ENCODE data around the gene ITGA1.

ITGA1 gene

DNA sequence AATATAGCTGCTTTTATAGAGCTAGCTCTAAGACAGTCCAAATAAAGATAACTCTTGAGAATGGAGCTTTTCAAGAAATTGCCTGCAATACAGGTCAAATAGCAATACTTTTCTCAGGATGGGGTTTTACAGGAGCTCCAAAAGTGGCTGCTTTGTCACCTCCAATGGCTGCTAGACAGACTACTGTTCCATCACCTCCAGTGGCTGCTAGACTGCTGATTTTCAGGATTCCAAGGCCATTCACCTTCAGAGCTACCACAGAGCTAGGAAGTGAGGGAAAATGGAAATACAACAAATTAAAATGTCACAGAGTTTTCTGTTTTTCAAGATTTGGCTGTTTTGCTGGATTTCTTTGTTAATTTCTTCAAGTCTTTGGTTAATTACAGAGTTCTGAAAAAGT, 8.5 kb upstream of the ITGA1 start:
- Mint-ChIP-seq H3K4me3 (no peak overlapping the region), H3K9me3 (peaks cover 0 to 1% of the 10 kb centered on the region in 2 donors), H3K36me3 (no peaks in the 10 kb centered on the region), H3K27me3 (peaks cover 18 to 35% of the 10 kb centered on the region in 2 donors), H3K4me1 (peaks cover 6 to 10% of the 10 kb centered on the region in 2 donors), H3K27ac (no peak overlapping the region)
- no peak for ATAC-seq (replicated peaks)
- no peak for DNase-seq

DNA sequence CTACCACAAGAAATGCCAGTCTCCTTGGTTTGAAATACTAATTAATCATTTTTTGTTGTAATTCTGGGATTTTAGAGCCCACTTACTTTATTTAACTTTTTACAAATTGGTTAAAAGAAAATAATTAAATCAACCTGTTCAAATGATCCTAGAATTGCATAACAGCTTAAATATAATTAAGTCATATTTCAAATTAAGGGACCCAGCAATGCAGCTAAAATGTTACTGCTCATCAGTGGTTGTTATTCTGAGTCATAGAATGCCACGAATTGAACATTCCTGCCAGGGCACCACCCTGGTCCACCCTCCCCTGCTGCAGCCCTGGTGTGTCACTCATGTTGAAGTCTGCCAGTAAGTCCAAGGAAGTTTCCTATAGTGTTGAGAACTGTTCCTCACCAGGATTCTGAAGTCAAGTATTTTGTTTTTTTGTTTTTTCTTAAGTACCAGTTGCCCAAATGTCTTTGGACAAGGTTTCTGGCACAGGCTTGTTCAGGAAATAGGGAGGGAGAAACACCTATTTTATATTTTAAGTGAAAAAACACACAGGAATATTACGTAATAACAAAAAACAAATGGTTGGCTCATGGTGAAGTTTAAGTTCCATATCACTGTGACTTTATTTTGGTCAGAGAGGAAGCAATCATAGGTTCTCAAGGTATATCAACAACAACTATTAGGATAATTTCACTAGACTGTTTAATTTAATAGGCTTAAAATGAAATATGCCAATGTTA, 4.3 kb upstream of the ITGA1 start:
- Mint-ChIP-seq H3K27ac (no peak overlapping the region), H3K27me3 (peaks cover 19 to 45% of the 10 kb centered on the region in 2 donors)

DNA sequence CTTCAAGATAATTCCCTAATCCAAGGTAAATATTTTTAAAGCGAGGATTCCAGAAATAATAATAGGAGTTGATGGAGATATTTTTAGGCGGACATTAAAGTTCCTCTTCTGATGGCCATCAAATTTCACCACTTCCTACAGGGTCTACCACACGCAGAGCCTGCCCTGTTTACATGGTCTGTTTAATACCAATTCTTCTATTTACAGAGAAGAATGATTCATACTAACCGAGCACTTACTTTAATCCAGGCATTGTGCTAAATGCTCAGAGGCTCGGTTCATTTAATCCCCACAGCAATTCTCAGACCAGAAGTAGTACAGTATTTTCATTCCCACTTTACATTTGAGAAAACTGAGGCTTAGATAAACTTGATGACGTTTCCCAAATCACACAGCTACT, 3.0 kb upstream of the ITGA1 start:
- Mint-ChIP-seq H3K36me3 (no peaks in the 10 kb centered on the region), H3K9me3 (no peaks in the 10 kb centered on the region), H3K4me3 (no peak overlapping the region), H3K27ac (no peak overlapping the region), H3K27me3 (peaks cover 25 to 54% of the 10 kb centered on the region in 2 donors), H3K4me1 (peaks cover 8 to 20% of the 10 kb centered on the region in 2 donors)
- ATAC-seq (replicated peaks) (no peak), DNase-seq (no peak)

More for the DNA sequence above, 4.3 kb upstream of the ITGA1 start:
- Mint-ChIP-seq H3K36me3 (no peaks in the 10 kb centered on the region), H3K4me1 (peaks cover 8 to 20% of the 10 kb centered on the region in 2 donors), H3K4me3 (no peak overlapping the region), H3K9me3 (no peaks in the 10 kb centered on the region)
- no peak for DNase-seq
- no peak for ATAC-seq (replicated peaks)

DNA sequence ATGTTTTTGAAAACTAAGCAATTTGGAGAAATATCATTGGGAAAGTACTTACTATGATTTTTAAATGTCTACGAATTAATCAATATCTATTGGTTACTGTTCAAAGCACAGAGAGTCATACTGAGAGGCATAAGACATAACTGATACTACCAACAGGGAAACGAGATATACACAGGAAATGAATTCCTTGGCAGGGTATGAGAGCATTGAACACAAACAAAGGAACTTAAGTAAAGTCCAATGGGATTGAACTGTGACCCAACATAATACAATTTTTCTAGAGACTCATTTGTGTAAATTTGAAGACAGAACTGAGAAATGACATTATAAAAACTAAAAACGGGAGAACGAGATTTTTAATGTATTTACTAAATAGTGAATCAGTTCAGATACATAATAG, 1.3 kb upstream of the ITGA1 start:
- Mint-ChIP-seq H3K27me3 (peaks cover 40 to 64% of the 10 kb centered on the region in 2 donors), H3K9me3 (no peaks in the 10 kb centered on the region), H3K4me1 (peaks cover 8 to 20% of the 10 kb centered on the region in 2 donors), H3K36me3 (no peaks in the 10 kb centered on the region), H3K27ac (no peak overlapping the region), H3K4me3 (no peak overlapping the region)
- DNase-seq (no peak), ATAC-seq (replicated peaks) (no peak)

DNA sequence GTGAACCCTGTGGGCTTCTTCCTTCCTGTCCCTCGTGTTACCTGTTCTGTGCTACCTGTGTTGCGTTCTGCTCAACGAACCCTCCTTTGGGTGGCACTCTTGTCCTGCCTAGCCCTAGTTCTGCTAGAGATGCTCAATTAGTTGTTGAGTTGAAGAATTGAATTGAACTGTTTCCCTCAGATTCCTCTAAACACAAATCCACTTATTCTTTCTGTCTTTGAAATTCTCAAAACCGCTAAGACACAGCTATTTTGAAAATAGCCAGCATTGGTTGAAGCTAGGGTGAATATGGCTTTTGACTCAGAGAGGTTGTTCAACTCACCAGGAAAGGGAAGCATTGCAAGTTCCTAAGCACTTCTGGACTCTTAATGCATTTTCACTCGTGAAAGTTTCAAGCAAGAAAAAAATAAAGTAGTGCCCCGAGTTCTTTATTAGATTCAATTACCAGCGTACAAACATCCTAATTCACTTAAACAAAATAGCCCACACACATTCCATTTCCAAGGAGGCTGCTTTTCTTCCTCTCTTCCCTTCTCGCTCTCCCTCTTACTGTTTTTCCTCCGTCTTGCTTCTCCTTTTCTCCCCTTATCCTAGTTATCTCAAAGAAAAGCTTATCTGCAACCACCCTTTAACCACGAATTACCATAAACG, 642 bp upstream of the ITGA1 start:
- no peaks in the 10 kb centered on the region for H3K36me3 Mint-ChIP-seq
- ATAC-seq (replicated peaks) (peak; percentile 33 to 35), DNase-seq (no peak)
- H3K9me3 Mint-ChIP-seq = no peaks in the 10 kb centered on the region
- peak overlapping the region; percentile 89 to 90 for H3K4me3 Mint-ChIP-seq
- H3K27ac Mint-ChIP-seq = peak overlapping the region; percentile 57
- H3K27me3 Mint-ChIP-seq = peaks cover 35 to 58% of the 10 kb centered on the region in 2 donors
- H3K4me1 Mint-ChIP-seq = peaks cover 8 to 20% of the 10 kb centered on the region in 2 donors

DNA sequence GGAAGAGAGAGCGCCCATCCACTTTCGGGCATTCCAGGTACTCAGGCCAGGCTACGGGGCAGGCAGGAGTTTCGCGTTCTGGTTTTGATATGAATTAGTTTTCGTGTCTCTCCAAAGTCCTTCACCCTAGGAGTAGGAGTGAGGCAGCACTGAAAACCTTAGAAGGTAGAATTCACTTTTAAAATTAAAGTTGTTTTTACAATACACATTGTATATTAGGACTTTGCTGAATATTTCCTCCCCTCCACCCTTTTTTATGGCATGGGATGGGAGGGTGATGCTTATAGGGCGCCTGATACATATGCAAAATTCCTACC, 747 bp downstream of the ITGA1 start:
- ATAC-seq (replicated peaks) = no peak
- Mint-ChIP-seq H3K9me3 (no peaks in the 10 kb centered on the region), H3K27ac (no peak overlapping the region), H3K4me3 (peak overlapping the region; percentile 89 to 90), H3K4me1 (peaks cover 8 to 20% of the 10 kb centered on the region in 2 donors), H3K36me3 (no peaks in the 10 kb centered on the region), H3K27me3 (peaks cover 32 to 48% of the 10 kb centered on the region in 2 donors)
- DNase-seq = no peak

DNA sequence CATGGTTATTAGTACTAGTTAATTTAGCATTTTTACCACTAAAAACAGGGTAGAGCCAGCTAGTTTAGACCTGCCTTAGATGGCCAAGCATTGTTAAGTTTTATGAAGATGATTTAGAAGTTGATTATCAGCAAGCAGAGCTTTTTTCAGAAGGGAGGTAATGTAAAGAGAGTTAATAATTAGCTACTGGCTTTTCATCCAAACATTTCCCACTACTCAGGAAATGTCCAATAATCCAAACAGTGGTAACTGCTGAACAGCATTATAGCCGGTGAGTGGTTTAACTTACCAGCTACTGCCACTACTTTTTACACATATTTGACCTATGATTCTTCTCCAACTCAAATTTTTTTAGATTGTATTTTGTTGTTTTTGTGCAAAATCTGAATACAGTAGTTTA, 1.7 kb downstream of the ITGA1 start:
- Mint-ChIP-seq H3K4me3 (no peak overlapping the region), H3K9me3 (no peaks in the 10 kb centered on the region), H3K4me1 (peaks cover 8 to 20% of the 10 kb centered on the region in 2 donors), H3K36me3 (no peaks in the 10 kb centered on the region), H3K27me3 (peaks cover 30 to 46% of the 10 kb centered on the region in 2 donors), H3K27ac (no peak overlapping the region)
- ATAC-seq (replicated peaks) (no peak), DNase-seq (no peak)

DNA sequence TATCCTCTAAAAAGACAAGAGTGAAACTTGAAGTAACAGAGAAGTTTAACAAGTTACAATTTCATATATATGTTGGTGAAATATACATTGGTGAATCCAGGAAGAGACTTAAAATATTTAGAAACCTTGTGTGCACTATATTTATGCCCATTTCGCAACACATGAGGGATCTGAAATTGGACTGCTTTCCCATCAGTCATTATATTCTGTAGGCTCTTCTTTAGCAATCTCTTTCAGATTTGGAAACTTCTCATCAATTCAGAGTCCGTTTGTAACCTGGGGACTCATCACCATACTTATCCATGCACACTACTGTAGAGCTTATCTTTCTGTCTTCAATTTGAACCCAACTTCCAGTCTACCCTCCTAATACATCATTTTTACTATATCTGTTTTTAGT, 2.1 kb downstream of the ITGA1 start:
- H3K27ac Mint-ChIP-seq = no peak overlapping the region
- no peak overlapping the region for H3K4me3 Mint-ChIP-seq
- no peaks in the 10 kb centered on the region for H3K36me3 Mint-ChIP-seq
- DNase-seq (no peak), ATAC-seq (replicated peaks) (no peak)
- H3K27me3 Mint-ChIP-seq = peaks cover 30 to 46% of the 10 kb centered on the region in 2 donors
- H3K9me3 Mint-ChIP-seq = no peaks in the 10 kb centered on the region
- peaks cover 8 to 20% of the 10 kb centered on the region in 2 donors for H3K4me1 Mint-ChIP-seq

DNA sequence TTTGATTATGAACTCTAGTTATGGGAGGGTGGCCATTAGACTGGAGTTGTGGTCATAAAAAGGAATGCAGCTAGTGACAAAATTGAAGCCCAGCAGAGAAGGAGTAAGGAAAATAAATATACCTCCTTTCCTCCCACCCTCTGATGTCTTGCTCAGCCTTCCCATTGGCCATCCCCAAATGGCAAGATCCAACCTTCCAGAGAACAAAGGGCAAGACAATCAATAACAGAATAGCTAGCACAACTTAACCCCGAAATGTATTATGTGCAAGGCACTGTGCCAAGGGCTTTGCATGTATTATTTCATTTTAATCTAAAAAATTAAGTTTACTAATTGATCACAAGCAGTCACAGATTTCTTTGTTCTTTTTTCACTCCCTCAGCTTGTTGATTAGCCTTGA, 3.6 kb downstream of the ITGA1 start:
- H3K4me1 Mint-ChIP-seq = peaks cover 7 to 18% of the 10 kb centered on the region in 2 donors
- H3K9me3 Mint-ChIP-seq = no peaks in the 10 kb centered on the region
- no peak for ATAC-seq (replicated peaks)
- H3K4me3 Mint-ChIP-seq = no peak overlapping the region
- no peaks in the 10 kb centered on the region for H3K36me3 Mint-ChIP-seq
- H3K27ac Mint-ChIP-seq = no peak overlapping the region
- peaks cover 28 to 38% of the 10 kb centered on the region in 2 donors for H3K27me3 Mint-ChIP-seq
- no peak for DNase-seq

DNA sequence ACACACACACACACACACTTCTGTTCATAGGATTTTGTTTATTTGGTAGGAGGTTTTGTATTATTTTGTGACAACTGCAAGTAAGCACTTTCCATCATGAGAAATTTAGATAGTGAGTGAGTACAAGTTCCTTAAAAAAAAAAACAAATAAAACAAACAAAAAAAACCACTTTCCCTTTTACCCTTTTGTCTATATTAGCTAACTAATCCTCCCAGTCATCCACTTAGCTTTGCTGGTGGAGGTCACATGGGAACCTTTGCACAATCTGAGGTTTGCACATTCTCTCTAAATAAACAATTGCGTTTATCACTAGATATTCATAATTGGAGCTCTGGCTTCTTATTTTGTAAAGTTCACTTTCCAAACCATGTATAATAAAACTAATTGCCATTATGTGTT, 6.8 kb downstream of the ITGA1 start:
- Mint-ChIP-seq H3K36me3 (no peaks in the 10 kb centered on the region), H3K27me3 (peaks cover 15 to 17% of the 10 kb centered on the region in 2 donors), H3K4me3 (no peak overlapping the region), H3K4me1 (peaks cover 8 to 17% of the 10 kb centered on the region in 2 donors), H3K9me3 (no peaks in the 10 kb centered on the region), H3K27ac (no peak overlapping the region)
- DNase-seq (no peak), ATAC-seq (replicated peaks) (no peak)

DNA sequence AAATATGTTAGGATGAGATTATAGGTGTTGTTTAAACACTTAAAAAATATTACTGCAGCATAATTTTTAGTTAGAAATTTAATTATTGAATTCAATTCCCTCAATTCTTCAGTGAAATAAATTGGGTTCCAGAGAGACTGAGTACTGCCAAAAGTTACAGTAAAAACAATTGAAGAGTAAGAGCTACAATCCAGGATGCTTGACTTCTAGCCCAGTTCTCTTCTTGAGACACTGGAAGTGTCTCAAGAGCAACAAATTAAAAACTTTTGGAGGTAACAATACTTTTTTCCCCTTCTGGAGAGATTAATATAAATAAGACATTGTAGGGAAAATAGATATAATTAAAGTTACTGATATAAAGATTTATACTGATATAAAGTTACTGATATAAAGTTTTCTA, 8.3 kb downstream of the ITGA1 start:
- Mint-ChIP-seq H3K4me3 (no peak overlapping the region), H3K36me3 (peaks cover 9 to 13% of the 10 kb centered on the region in 2 donors), H3K27me3 (peaks cover 2 to 3% of the 10 kb centered on the region in 2 donors), H3K9me3 (no peaks in the 10 kb centered on the region), H3K4me1 (peaks cover 13 to 28% of the 10 kb centered on the region in 2 donors), H3K27ac (no peak overlapping the region)
- DNase-seq (no peak), ATAC-seq (replicated peaks) (no peak)

DNA sequence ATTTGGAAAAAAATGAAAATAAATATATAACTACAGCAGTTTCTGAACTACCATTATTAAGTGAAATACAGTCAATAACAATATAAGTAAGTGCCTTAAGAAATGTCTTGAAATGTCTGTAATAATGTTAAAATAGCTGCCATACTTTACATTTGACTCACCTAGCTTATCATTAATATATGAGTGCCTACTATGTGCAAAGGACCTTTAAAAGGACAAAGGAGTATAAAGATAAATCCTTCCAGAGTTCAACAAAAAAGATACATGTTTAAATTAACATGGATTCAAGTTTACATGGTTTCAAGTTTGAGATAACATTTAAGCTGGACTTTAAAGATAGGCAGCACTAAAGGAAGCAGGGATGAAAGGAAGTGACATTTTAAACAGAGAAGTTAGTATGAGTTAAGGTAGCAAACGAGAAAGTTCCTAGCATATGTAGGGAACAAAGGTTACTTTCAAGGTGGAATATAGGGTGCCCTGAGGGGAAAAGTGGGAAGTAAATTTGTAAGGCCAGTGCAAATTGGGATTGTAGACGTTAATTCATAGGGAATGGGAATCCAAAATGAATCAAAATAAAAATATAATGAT, 8.9 kb downstream of the ITGA1 start:
- Mint-ChIP-seq H3K9me3 (no peaks in the 10 kb centered on the region), H3K4me1 (peaks cover 18 to 34% of the 10 kb centered on the region in 2 donors), H3K27me3 (no peaks in the 10 kb centered on the region), H3K36me3 (peaks cover 13 to 17% of the 10 kb centered on the region in 2 donors), H3K4me3 (no peak overlapping the region), H3K27ac (no peak overlapping the region)
- DNase-seq (no peak), ATAC-seq (replicated peaks) (no peak)

DNA sequence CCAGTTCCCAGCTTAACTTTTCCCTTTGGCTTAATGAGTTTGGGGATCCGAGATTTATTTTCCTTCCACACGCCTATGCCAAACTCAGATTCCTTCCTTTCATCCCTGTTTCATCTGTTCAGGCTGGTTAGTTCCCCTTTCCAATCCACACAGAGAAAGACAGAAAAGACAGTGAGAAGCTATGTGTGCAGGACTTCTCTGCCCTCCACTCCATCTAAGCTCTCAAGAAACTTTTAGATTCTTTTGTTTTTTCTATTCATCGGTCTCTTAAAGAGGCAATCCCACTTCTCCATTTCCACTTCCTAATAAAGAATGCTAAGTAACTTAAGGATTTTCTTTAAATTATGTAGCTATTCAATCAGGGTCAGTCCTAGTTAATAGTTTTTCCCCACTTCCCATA, 11.2 kb downstream of the ITGA1 start:
- peak overlapping the region; percentile 98 for H3K27ac Mint-ChIP-seq
- H3K27me3 Mint-ChIP-seq = no peaks in the 10 kb centered on the region
- DNase-seq = no peak
- no peak for ATAC-seq (replicated peaks)
- H3K9me3 Mint-ChIP-seq = no peaks in the 10 kb centered on the region
- peaks cover 18 to 35% of the 10 kb centered on the region in 2 donors for H3K4me1 Mint-ChIP-seq
- peaks cover 13 to 18% of the 10 kb centered on the region in 2 donors for H3K36me3 Mint-ChIP-seq
- H3K4me3 Mint-ChIP-seq = peak overlapping the region; percentile 90 to 95

DNA sequence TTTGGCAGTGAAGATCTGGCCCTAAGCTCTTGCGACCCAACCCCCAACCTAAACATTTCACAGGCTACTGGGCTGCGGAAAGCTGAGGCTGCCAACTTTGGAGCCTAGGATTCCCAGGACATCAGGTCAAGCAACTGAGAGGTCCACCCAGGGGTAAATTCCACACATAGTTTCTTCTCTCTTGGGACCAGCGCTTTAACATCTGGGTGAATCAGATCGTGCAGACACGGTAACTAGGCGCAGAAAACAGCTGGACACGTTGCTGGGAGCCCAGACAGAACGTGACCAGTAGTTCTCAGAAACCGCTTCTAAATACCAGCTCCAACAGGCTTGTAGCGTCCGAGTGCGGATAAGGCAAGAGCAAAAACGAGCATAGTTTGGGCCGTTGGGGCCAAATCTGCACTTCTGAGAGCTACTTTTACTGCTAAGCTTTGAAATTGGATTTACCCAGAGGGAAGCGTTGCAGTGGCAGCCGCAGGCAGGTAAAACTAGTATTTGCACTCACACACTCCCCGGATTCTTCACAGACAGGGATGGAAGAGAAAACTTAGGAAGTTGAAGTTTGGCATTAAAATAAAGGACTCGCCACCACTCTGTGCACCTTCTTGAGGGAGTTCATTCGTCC, 11.8 kb downstream of the ITGA1 start:
- peak overlapping the region; percentile 90 to 95 for H3K4me3 Mint-ChIP-seq
- H3K27me3 Mint-ChIP-seq = no peaks in the 10 kb centered on the region
- H3K36me3 Mint-ChIP-seq = peaks cover 18 to 22% of the 10 kb centered on the region in 2 donors
- peaks cover 23 to 40% of the 10 kb centered on the region in 2 donors for H3K4me1 Mint-ChIP-seq
- H3K9me3 Mint-ChIP-seq = no peaks in the 10 kb centered on the region
- no peak for DNase-seq
- H3K27ac Mint-ChIP-seq = peak overlapping the region; percentile 98
- ATAC-seq (replicated peaks) = peak; percentile 30 to 43
